Adrenal gland (tissue), 5 donors: Measurements from ENCODE around the gene IKZF2.

Experiments used
- POLR2A ChIP-seq, 2 donors: fragments of 450-650 bp; IDR thresholded peaks; one replicate each; pipeline ENCODE4 v1.6.1; 2017; ENCODE audit warnings: antibody characterized with exemption in 2 of 2, mild to moderate bottlenecking in 2 of 2, moderate library complexity in 1 of 2
- TF ChIP-seq, protein P1 (sequence below), 6 experiments: fragments of 450-650 bp in 4 of 6; fragments of 200-600 bp in 2 of 6; sonication (generic) in 1 of 6; IDR thresholded peaks; 1 replicate in 5 of 6; 2 replicates in 1 of 6; pipeline versions ENCODE4 v1.5.1 to v1.8.0; 2016 to 2021; ENCODE audit warnings: antibody characterized with exemption in 6 of 6, mild to moderate bottlenecking in 2 of 6, moderate library complexity in 1 of 6
- donor health status: DM: no; HTN: no; CAD: no.

GRCh38 chr2:212975333-212975732 lies 176.1 kb downstream of the IKZF2 start:
- TF ChIP-seq, protein P1, sequence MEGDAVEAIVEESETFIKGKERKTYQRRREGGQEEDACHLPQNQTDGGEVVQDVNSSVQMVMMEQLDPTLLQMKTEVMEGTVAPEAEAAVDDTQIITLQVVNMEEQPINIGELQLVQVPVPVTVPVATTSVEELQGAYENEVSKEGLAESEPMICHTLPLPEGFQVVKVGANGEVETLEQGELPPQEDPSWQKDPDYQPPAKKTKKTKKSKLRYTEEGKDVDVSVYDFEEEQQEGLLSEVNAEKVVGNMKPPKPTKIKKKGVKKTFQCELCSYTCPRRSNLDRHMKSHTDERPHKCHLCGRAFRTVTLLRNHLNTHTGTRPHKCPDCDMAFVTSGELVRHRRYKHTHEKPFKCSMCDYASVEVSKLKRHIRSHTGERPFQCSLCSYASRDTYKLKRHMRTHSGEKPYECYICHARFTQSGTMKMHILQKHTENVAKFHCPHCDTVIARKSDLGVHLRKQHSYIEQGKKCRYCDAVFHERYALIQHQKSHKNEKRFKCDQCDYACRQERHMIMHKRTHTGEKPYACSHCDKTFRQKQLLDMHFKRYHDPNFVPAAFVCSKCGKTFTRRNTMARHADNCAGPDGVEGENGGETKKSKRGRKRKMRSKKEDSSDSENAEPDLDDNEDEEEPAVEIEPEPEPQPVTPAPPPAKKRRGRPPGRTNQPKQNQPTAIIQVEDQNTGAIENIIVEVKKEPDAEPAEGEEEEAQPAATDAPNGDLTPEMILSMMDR (IDR thresholded peaks at IDR 0.05): no peak
- TF ChIP-seq POLR2A (IDR thresholded peaks at IDR 0.05): no peak
